IPS DF 6.9 (cell line): ENCODE measurements around the gene RPRD1A.
A peak's percentile ranks its signal among the peaks of the same experiment; 100 is the strongest.
"Not testable (repeated sequence)": the region's sequence is repeated elsewhere in the genome, so short reads cannot be mapped to it uniquely, and the experiment has no call there.

Experiments used
- DNase-seq: peaks from one replicate; pipeline ENCODE4 v3.0.0-alpha.2; 2013; ENCODE audit warnings: low read depth, low spot score
- H3K27ac ChIP-seq: one replicate; pipeline ENCODE4 v1.5.1; 2013; ENCODE audit warnings: low read length, control low read depth
- H3K27me3 ChIP-seq: 2 replicates; pipeline ENCODE4 v1.6.1; 2013; ENCODE audit warnings: mild to moderate bottlenecking, low read length; ENCODE audit not compliant: control insufficient read depth, insufficient read depth
- H3K36me3 ChIP-seq: 2 replicates; pipeline ENCODE4 v1.6.1; 2013; ENCODE audit warnings: low read length; ENCODE audit not compliant: control insufficient read depth, insufficient read depth
- H3K4me1 ChIP-seq: 2 replicates; pipeline ENCODE4 v1.6.1; 2013; ENCODE audit warnings: low read length; ENCODE audit not compliant: control insufficient read depth, insufficient read depth
- H3K4me3 ChIP-seq: 2 replicates; pipeline ENCODE4 v1.5.1; 2013; ENCODE audit warnings: mild to moderate bottlenecking, low read length
- H3K9me3 ChIP-seq: 2 replicates; pipeline ENCODE4 v1.6.1; 2013; ENCODE audit warnings: low read length, inconsistent platforms; ENCODE audit not compliant: control insufficient read depth, insufficient read depth
- WGBS: extraction: QIAGEN DNeasy Blood & Tissue Kit; methylation state at CpG from one replicate; pipeline ENCODE4 v1.1.7; 2013; ENCODE audit warnings: mixed read lengths, missing lambda C conversion rate; ENCODE audit not compliant: insufficient read length, insufficient coverage; 5-methylcytosine and 5-hydroxymethylcytosine counted together

The RPRD1A gene

DNA sequence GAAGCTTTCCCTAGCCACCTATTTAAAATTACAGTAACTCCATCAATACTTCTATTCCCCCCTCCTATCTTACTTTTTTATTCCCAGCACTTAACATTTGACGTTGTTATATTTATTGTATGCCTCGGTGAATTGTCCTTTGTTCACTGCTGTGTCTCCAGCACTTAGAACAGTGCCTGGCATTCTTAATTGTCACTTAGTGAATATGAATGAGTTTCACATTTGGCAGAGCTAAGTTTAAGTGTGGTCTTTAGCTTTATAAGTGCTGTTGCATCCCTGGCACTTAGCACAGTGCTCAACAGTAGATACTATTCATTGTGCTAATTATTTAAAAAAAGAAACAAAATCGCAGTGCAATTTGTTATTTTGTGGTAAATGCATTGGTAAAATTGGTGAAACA is 93.2 kb downstream of the RPRD1A start:
- no peak for DNase-seq
- WGBS: 100% methylated on average over 1 of the region's 3 CpGs
- Histone ChIP-seq H3K27me3 (no peaks in the 10 kb centered on the region), H3K4me1 (no peaks in the 10 kb centered on the region), H3K9me3 (no peaks in the 10 kb centered on the region), H3K4me3 (no peak overlapping the region), H3K27ac (no peak overlapping the region), H3K36me3 (peaks cover 14% of the 10 kb centered on the region; the same call in 1 of the 2 replicates)

DNA sequence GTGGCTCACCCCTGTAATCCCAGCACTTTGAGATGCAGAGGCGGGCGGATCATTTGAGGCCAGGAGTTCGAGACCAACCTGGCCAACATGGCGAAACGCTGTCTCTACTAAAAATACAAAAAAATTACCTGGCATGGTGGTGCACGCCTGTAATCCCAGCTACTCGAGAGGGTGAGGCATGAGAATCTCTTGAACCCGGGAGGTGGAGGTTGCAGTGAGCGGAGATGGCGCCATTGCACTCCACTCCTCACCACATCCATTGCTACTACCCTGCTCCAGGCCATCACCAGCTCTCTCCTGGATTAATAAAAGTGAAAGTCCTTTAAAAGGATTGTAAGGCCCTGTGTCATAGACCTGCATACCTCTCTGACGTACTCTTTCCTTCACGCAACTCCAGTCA is 93.7 kb downstream of the RPRD1A start:
- H3K9me3 ChIP-seq: no peaks in the 10 kb centered on the region
- H3K36me3 ChIP-seq: peaks cover 13% of the 10 kb centered on the region; the same call in 1 of the 2 replicates
- H3K4me3 ChIP-seq: no peak overlapping the region; the same call in 1 of the 2 replicates
- H3K27me3 ChIP-seq: no peaks in the 10 kb centered on the region
- no peaks in the 10 kb centered on the region for H3K4me1 ChIP-seq
- H3K27ac ChIP-seq: no peak overlapping the region
- no CpG with 5 or more reads among the region's 12 CpGs for WGBS
- DNase-seq: no peak

DNA sequence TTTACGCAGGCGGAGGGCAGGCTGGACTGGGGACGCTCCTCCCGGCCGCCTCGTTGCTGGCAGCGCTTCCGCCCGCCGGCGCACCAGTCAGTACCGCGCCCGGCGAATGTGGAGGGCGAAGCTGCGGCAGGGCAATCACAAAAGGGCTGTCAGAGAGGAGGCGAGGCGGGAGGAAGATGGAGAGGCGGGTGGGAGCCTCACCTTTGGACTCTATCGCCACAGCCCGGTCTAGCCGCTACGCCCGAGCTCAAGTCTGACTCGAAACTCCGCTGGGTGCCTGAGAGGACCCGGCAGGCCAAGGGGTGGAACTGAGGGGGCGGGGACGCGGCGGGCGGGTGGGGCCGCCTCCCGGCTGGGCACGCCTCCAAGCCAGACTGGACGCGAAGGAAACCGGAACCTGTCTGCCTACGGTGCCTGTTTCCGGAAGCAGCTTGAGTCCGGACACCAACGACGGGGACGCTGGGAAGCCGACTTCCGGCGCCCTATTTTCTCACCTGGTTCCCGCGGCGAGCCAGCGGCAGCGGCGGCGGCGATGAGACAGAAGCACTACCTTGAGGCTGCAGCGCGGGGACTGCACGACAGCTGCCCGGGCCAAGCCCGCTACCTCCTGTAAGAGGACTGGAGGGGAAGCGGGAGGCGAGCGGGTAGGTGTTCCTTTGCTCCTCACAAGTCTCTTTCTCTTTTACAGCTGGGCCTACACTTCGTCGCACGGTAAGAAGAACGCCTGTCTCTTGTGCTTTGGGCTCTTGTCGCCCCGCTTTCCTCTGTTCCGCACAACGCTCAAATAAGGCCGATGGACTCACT is 95.0 kb downstream of the RPRD1A start, which contains the start of gene RMP24:
RMP24 (plus strand) TSS at position 483 of the 804 bp plus-strand sequence.
- no peak within 1 kb of the TSS for H3K27ac ChIP-seq
- WGBS: no CpG with 5 or more reads among the region's 73 CpGs
- H3K4me1 ChIP-seq: no peaks in the 10 kb centered on the region
- no peaks in the 10 kb centered on the region for H3K9me3 ChIP-seq
- H3K4me3 ChIP-seq: peak within 1 kb of the TSS; percentile 61; the same call in 1 of the 2 replicates
- DNase-seq: peak; percentile 96
- H3K36me3 ChIP-seq: peaks cover 2% of the 10 kb centered on the region; the same call in 1 of the 2 replicates
- no peaks in the 10 kb centered on the region for H3K27me3 ChIP-seq

DNA sequence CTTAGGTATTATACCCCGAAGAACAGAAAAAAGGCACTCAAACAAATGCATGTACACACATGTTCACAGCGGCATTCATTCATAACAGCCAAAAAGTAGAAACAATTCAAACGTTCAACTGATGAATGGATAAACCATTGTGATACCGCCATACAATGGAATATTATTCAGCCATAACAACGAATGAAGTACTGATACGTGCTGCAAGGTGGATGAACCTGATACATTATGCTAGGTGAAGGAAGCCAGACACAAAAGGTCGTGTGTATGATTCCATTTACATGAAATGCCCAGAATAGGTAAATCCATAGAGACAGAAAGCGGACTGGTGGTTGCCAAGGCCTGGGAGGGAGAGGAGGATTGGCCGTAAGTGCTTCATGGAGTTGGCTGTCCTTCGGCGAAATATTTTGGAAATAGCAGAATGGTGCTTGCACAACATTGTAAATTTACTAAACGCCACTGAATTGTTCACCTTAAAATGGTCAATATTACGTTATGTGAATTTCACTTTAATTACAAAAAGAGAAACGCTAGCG is 95.6 kb downstream of the RPRD1A start:
- no CpG with 5 or more reads among the region's 15 CpGs for WGBS
- peaks cover 2% of the 10 kb centered on the region; the same call in 1 of the 2 replicates for H3K36me3 ChIP-seq
- H3K27ac ChIP-seq: no peak overlapping the region
- no peaks in the 10 kb centered on the region for H3K4me1 ChIP-seq
- H3K4me3 ChIP-seq: peak overlapping the region; percentile 53; the same call in 1 of the 2 replicates
- H3K27me3 ChIP-seq: no peaks in the 10 kb centered on the region
- DNase-seq: no peak
- no peaks in the 10 kb centered on the region for H3K9me3 ChIP-seq

DNA sequence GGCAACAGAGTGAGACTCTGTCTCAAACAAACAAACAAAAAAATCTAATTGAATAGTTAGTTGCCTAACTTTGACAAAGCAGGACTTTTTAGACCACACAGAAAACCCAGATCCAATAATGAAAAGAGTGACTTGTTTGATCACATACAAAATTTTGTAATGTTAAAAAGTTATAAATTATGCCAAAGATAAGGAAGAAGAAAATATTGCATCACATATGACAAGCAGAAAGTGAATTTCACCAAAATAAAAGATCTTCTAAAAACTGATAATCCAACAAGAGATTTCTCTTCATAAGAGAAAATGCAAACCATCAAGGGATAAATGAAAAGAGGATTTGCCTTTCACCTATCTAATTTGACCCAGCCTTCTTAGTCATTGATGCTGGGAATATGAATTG is 97.7 kb downstream of the RPRD1A start:
- Histone ChIP-seq H3K36me3 (no peaks in the 10 kb centered on the region), H3K27ac (no peak overlapping the region), H3K4me1 (no peaks in the 10 kb centered on the region), H3K4me3 (no peak overlapping the region), H3K9me3 (no peaks in the 10 kb centered on the region), H3K27me3 (no peaks in the 10 kb centered on the region)
- no peak for DNase-seq

DNA sequence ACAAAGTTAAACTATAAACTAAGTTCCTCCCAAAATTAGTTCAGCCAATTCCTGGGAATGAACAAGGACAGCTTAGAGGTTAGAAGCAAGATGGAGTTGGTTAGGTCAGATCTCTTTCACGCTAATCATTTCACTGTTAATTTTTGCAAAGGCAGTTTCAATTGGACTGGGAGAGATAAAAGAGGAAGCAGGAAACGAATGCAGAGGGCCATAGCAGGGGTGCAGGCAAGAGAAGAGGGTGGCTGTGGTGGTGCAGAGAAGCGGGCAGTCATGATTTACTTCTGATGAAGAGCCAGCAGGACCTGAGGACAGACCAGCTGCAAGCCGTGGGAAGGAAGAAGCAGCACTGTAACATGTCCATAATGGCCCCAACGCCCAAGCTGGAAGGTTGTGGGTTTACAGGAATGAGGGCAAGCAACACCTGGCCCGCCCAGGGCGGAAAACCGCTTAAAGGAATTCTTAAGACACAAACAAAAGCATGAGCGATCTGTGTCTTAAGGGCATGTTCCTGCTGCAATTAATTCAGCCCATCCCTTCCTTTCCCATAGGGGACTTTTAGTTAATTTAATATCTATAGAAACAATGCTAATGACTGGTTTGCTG is 99.0 kb downstream of the RPRD1A start:
- no peaks in the 10 kb centered on the region for H3K36me3 ChIP-seq
- H3K27me3 ChIP-seq: no peaks in the 10 kb centered on the region
- H3K27ac ChIP-seq: no peak overlapping the region
- H3K9me3 ChIP-seq: no peaks in the 10 kb centered on the region
- no peak for DNase-seq
- no peak overlapping the region for H3K4me3 ChIP-seq
- no peaks in the 10 kb centered on the region for H3K4me1 ChIP-seq
- no CpG with 5 or more reads among the region's 9 CpGs for WGBS

DNA sequence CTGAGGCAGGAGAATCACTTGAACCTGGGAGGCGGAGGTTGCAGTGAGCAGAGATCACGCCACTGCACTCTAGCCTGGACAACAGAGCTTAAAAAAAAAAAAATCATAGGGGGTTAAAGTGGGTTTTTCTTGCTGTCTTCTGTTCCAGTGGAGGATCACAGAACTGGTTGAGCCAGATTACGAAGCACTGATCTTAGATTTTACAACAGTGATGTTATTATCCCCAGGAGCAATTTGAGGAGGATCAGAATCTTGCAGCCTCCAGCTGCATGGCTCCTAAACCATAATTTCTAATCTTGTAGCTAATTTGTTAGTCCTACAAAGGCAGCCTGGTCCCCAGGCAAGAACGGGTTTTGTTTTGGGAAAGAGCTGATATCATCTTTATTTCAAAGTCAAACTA is 99.5 kb downstream of the RPRD1A start:
- DNase-seq, H3K4me1 ChIP-seq, H3K27ac ChIP-seq, H3K27me3 ChIP-seq, H3K36me3 ChIP-seq, H3K4me3 ChIP-seq, H3K9me3 ChIP-seq: not testable (repeated sequence)
- WGBS: no CpG with 5 or more reads among the region's 4 CpGs

DNA sequence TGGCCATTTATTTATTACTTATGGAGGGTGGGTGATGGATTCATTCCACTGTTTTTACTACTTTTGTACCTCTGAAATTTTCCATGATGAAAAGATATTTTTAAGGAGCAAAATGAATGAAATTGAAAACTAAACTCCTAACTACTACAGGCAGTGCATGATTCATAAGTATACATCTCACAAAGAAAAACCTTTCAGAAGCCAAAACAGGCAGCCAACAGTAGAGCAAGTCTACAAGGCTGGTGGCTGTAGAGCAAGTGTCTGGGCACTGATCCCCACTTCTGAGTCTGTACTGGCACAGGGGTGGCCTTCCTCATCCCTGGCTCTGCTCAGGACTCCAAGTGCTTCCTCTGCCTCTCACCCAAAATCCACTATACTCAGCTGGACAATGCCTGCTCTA is 103.0 kb downstream of the RPRD1A start:
- no peak overlapping the region for H3K4me3 ChIP-seq
- H3K27ac ChIP-seq: no peak overlapping the region
- H3K4me1 ChIP-seq: no peaks in the 10 kb centered on the region
- H3K9me3 ChIP-seq: no peaks in the 10 kb centered on the region; the same call in 1 of the 2 replicates
- H3K27me3 ChIP-seq: no peaks in the 10 kb centered on the region
- no peaks in the 10 kb centered on the region for H3K36me3 ChIP-seq
- no peak for DNase-seq

DNA sequence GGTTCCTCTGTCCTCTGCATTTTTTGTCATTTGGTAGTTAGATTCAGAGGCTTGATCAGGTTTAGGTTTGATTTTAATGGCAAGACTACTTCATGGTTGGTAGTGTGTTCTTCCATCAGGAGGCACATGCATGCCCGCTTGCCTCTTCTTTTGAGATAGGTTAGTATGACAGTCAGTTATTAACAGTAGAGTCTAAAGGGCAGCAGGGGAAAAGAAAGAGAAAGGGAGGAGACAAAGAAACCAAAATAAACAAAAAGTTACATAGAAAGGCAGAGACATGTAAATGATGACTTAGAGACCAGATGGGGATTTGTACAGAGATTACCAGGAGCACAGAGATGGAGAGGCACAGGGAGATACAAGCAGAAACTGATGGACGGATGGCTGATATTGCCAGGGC is 105.0 kb downstream of the RPRD1A start:
- Histone ChIP-seq H3K4me1 (no peaks in the 10 kb centered on the region), H3K36me3 (no peaks in the 10 kb centered on the region), H3K27ac (no peak overlapping the region), H3K4me3 (no peak overlapping the region), H3K27me3 (no peaks in the 10 kb centered on the region), H3K9me3 (no peaks in the 10 kb centered on the region; the same call in 1 of the 2 replicates)
- DNase-seq: no peak
- no CpG with 5 or more reads among the region's 2 CpGs for WGBS

DNA sequence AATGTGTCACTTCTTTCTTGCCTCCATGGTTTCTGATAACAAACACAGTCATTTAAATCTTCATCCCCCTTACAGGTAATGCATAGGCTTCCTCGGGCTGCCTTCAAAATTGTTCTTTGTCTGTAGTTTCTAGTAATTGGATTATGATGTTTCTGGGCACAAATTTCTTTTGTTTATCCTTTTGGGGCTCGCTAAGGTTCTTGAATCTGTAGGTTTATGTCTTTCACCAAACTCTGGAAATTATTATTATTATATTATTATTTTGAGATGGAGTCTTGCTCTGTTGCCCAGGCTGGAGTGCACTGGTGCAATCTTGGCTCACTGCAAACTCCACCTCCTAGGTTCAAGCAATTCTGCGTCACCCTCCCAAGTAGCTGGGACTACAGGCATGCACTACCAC is 111.1 kb downstream of the RPRD1A start:
- no CpG with 5 or more reads among the region's 3 CpGs for WGBS
- Histone ChIP-seq H3K27me3 (no peaks in the 10 kb centered on the region), H3K27ac (no peak overlapping the region), H3K4me3 (no peak overlapping the region), H3K36me3 (no peaks in the 10 kb centered on the region), H3K9me3 (no peaks in the 10 kb centered on the region; the same call in 1 of the 2 replicates), H3K4me1 (no peaks in the 10 kb centered on the region)
- DNase-seq: no peak
